Panc1 (cell line): Measurements from ENCODE around the gene PKIB.
"Not testable (repeated sequence)": the region's sequence is repeated elsewhere in the genome, so short reads cannot be mapped to it uniquely, and the experiment has no call there.

Experiments
- POLR2AphosphoS5 ChIP-seq: IDR thresholded peaks from 2 replicates; pipeline ENCODE4 v1.6.1; 2012; ENCODE audit warnings: mild to moderate bottlenecking, low read depth, low read length, moderate library complexity
- TF ChIP-seq, protein P1 (sequence below): fragments of 450-650 bp; IDR thresholded peaks from 2 replicates; pipeline ENCODE4 v1.5.1; 2017; ENCODE audit warnings: mild to moderate bottlenecking

DNA sequence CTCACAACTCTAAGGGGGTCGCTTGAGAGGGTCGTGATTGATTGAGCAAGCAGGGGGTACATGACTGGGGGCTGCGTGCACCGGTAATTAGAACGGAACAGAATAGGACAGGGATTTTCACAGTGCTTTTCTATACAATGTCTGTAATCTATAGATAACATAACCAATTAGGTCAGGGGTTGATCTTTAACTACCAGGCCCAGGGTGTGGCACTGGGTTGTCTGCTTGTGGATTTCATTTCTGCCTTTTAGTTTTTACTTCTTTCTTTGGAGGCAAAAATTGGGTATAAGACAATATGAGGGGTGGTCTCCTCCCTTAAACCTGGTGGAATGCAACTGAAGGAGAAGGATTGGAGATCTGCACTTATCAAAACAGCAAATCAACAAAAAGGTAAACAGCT, 138.7 kb downstream of the PKIB start:
- TF ChIP-seq, protein P1, sequence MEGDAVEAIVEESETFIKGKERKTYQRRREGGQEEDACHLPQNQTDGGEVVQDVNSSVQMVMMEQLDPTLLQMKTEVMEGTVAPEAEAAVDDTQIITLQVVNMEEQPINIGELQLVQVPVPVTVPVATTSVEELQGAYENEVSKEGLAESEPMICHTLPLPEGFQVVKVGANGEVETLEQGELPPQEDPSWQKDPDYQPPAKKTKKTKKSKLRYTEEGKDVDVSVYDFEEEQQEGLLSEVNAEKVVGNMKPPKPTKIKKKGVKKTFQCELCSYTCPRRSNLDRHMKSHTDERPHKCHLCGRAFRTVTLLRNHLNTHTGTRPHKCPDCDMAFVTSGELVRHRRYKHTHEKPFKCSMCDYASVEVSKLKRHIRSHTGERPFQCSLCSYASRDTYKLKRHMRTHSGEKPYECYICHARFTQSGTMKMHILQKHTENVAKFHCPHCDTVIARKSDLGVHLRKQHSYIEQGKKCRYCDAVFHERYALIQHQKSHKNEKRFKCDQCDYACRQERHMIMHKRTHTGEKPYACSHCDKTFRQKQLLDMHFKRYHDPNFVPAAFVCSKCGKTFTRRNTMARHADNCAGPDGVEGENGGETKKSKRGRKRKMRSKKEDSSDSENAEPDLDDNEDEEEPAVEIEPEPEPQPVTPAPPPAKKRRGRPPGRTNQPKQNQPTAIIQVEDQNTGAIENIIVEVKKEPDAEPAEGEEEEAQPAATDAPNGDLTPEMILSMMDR: not testable (repeated sequence)
- TF ChIP-seq POLR2AphosphoS5: not testable (repeated sequence)
